ENCODE measurements around the gene EFHC2. TPM values are rescaled to one million over a fixed set of nuclear protein-coding genes. Genes with fewer than 3 reads are reported as not detected.

Gene EFHC2
- total and polyA plus RNA-seq, 10 of the 15 experiments (the other 5 are each of a cell fraction or from before 2014, with no cell fraction given): 0.56 TPM; not detected in 9

DNA sequence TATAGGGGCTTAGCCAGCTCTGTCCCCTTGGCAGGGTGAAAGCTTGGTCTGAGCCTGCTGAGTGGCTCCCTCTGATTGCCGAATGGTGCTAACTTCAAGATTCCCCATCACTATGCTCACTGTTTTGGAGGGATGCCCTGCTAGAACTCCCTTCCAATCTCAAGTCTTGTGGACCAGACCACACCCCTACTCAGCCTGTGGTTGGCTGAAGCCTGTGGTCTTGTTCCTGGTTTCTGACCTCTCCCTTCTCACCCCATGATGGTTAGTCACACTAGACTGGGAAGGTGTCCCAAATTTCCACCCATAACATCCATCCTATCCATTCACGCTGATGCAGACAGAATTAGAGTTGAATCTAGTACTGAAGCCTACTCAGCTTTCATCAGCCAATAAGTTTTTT, 185.6 kb downstream of the EFHC2 start:
- no TSS peak for BruUV-seq (replicated peaks)
- H3K79me2 ChIP-seq (ENCODE audit: control insufficient read depth, insufficient read depth, low read length): no peaks in the 10 kb centered on the region
- FAIRE-seq (no peak), ATAC-seq (no peak), DNase-seq (ENCODE audit: low read depth, low spot score) (no peak)
- H3K9me3 ChIP-seq (replicated peaks; ENCODE audit: control insufficient read depth, insufficient read depth, low read length): no peaks in the 10 kb centered on the region
- no peaks in the 10 kb centered on the region for H3K36me3 ChIP-seq (ENCODE audit: control insufficient read depth in 2 of 2, insufficient read depth in 2 of 2, low read length in 1 of 2)
- no peak overlapping the region for H3K9ac ChIP-seq (ENCODE audit: control insufficient read depth, insufficient read depth, low read length)
- H3K27ac ChIP-seq (ENCODE audit: control insufficient read depth, insufficient read depth): no peak overlapping the region
- no peak overlapping the region for H2AFZ ChIP-seq (ENCODE audit: control insufficient read depth, low read depth, low read length)
- RAD21 ChIA-PET (ENCODE audit: unreplicated experiment): no interaction called here
- intact Hi-C loops (cut with micrococcal nuclease; ENCODE audit: unreplicated experiment) (no loop called here), in situ Hi-C loops (cut with MboI) (no loop called here)
- TF ChIP-seq NFYA (IDR thresholded peaks at IDR 0.05; ENCODE audit: borderline replicate concordance, low read depth, low read length) (no peak), ETV6 (conservative IDR thresholded peaks at IDR 0.05 in 1 of 2, IDR thresholded peaks at IDR 0.05 in 1 of 2; ENCODE audit: borderline replicate concordance in 1 of 2, low read depth in 1 of 2) (no peak), KAT2A (conservative IDR thresholded peaks at IDR 0.05; ENCODE audit: control insufficient read depth, low read depth, low read length) (no peak), TCF7 (IDR thresholded peaks at IDR 0.05; ENCODE audit: borderline replicate concordance) (no peak), CBX3 (IDR thresholded peaks at IDR 0.05; ENCODE audit: borderline replicate concordance, low read depth) (no peak), IKZF2 (IDR thresholded peaks at IDR 0.05) (no peak)
- TF ChIP-seq, protein P1, sequence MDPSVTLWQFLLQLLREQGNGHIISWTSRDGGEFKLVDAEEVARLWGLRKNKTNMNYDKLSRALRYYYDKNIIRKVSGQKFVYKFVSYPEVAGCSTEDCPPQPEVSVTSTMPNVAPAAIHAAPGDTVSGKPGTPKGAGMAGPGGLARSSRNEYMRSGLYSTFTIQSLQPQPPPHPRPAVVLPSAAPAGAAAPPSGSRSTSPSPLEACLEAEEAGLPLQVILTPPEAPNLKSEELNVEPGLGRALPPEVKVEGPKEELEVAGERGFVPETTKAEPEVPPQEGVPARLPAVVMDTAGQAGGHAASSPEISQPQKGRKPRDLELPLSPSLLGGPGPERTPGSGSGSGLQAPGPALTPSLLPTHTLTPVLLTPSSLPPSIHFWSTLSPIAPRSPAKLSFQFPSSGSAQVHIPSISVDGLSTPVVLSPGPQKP (IDR thresholded peaks at IDR 0.05; ENCODE audit: low read depth, low read length): no peak
- TF ChIP-seq, protein P2, sequence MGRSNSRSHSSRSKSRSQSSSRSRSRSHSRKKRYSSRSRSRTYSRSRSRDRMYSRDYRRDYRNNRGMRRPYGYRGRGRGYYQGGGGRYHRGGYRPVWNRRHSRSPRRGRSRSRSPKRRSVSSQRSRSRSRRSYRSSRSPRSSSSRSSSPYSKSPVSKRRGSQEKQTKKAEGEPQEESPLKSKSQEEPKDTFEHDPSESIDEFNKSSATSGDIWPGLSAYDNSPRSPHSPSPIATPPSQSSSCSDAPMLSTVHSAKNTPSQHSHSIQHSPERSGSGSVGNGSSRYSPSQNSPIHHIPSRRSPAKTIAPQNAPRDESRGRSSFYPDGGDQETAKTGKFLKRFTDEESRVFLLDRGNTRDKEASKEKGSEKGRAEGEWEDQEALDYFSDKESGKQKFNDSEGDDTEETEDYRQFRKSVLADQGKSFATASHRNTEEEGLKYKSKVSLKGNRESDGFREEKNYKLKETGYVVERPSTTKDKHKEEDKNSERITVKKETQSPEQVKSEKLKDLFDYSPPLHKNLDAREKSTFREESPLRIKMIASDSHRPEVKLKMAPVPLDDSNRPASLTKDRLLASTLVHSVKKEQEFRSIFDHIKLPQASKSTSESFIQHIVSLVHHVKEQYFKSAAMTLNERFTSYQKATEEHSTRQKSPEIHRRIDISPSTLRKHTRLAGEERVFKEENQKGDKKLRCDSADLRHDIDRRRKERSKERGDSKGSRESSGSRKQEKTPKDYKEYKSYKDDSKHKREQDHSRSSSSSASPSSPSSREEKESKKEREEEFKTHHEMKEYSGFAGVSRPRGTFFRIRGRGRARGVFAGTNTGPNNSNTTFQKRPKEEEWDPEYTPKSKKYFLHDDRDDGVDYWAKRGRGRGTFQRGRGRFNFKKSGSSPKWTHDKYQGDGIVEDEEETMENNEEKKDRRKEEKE (IDR thresholded peaks at IDR 0.05): no peak
- TF ChIP-seq, protein P3, sequence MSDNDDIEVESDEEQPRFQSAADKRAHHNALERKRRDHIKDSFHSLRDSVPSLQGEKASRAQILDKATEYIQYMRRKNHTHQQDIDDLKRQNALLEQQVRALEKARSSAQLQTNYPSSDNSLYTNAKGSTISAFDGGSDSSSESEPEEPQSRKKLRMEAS (IDR thresholded peaks at IDR 0.05; ENCODE audit: low read depth, low read length): no peak
- TF ChIP-seq, protein P4, sequence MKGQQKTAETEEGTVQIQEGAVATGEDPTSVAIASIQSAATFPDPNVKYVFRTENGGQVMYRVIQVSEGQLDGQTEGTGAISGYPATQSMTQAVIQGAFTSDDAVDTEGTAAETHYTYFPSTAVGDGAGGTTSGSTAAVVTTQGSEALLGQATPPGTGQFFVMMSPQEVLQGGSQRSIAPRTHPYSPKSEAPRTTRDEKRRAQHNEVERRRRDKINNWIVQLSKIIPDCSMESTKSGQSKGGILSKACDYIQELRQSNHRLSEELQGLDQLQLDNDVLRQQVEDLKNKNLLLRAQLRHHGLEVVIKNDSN (IDR thresholded peaks at IDR 0.05; ENCODE audit: borderline replicate concordance, extremely low read length, insufficient read depth, low read depth, low read length): no peak
- TF ChIP-seq, protein P5, sequence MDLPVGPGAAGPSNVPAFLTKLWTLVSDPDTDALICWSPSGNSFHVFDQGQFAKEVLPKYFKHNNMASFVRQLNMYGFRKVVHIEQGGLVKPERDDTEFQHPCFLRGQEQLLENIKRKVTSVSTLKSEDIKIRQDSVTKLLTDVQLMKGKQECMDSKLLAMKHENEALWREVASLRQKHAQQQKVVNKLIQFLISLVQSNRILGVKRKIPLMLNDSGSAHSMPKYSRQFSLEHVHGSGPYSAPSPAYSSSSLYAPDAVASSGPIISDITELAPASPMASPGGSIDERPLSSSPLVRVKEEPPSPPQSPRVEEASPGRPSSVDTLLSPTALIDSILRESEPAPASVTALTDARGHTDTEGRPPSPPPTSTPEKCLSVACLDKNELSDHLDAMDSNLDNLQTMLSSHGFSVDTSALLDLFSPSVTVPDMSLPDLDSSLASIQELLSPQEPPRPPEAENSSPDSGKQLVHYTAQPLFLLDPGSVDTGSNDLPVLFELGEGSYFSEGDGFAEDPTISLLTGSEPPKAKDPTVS (IDR thresholded peaks at IDR 0.05; ENCODE audit: low read depth, low read length): no peak
- no peaks in the 10 kb centered on the region for H3K27me3 ChIP-seq (replicated peaks in 1 of 2; ENCODE audit: control insufficient read depth in 2 of 2, insufficient read depth in 2 of 2, low read length in 1 of 2)
- H4K20me1 ChIP-seq (ENCODE audit: control insufficient read depth, insufficient read depth): no peaks in the 10 kb centered on the region
- no peak overlapping the region for H3K4me2 ChIP-seq (ENCODE audit: control insufficient read depth, insufficient read depth)
- WGBS (ENCODE audit: insufficient coverage, insufficient replicate concordance, low lambda C conversion rate, missing lambda C conversion rate): 33% methylated on average over 2 of the region's 2 CpGs
- H3K4me3 ChIP-seq: no peak overlapping the region
- POLR2A ChIA-PET: no interaction called here
- H3K4me1 ChIP-seq (ENCODE audit: control insufficient read depth, insufficient read depth, low read length): no peaks in the 10 kb centered on the region
- SMC1A ChIA-PET (ENCODE audit: uncharacterized antibody, unreplicated experiment): no interaction called here
- CTCF ChIA-PET: interaction anchor here (1.1 kb wide), 1 partner anchor 12 kb away, joined by 3 read pairs; no protein-coding TSS in a partner anchor

All from GM12878 (cell line).